MM.1S (cell line): Measurements from ENCODE around the gene CCDC192.

Experiments
- DNase-seq: peaks from one replicate; pipeline ENCODE4 v3.0.0-alpha.2; 2015
- H2AFZ ChIP-seq: fragments of 300-600 bp; sonication (generic); 2 replicates; pipeline ENCODE4 v1.6.0; 2016; ENCODE audit warnings: antibody characterized with exemption, low read length
- H3F3A ChIP-seq: fragments of 300-600 bp; sonication (generic); 2 replicates; pipeline ENCODE4 v1.6.1; 2016; ENCODE audit warnings: mild to moderate bottlenecking, antibody characterized with exemption, low read length, moderate library complexity, mixed read lengths; ENCODE audit not compliant: insufficient read depth
- H3K27ac ChIP-seq: fragments of 300-600 bp; sonication (generic); 2 replicates; pipeline ENCODE4 v1.5.1; 2016; ENCODE audit warnings: mild to moderate bottlenecking, low read length
- H3K27me3 ChIP-seq: fragments of 300-600 bp; sonication (generic); replicated peaks from 2 replicates; pipeline ENCODE4 v1.6.0; 2016; ENCODE audit warnings: low read length; ENCODE audit not compliant: insufficient read depth
- H3K36me3 ChIP-seq: fragments of 300-600 bp; sonication (generic); replicated peaks from 2 replicates; pipeline ENCODE4 v1.6.1; 2016; ENCODE audit warnings: mild to moderate bottlenecking, low read length, mixed read lengths; ENCODE audit not compliant: insufficient read depth
- H3K4me1 ChIP-seq: fragments of 300-600 bp; sonication (generic); 2 replicates; pipeline ENCODE4 v1.6.1; 2016; ENCODE audit warnings: low read length, mixed read lengths
- H3K4me2 ChIP-seq: fragments of 300-600 bp; sonication (generic); 2 replicates; pipeline ENCODE4 v1.6.0; 2016; ENCODE audit warnings: low read depth, low read length
- H3K4me3 ChIP-seq: fragments of 300-600 bp; sonication (generic); 2 replicates; pipeline ENCODE4 v1.5.1; 2016; ENCODE audit warnings: low read length, mixed read lengths
- H3K79me2 ChIP-seq: fragments of 300-600 bp; sonication (generic); 2 replicates; pipeline ENCODE4 v1.6.1; 2016; ENCODE audit warnings: mixed run types, low read length, mixed read lengths
- H3K9ac ChIP-seq: fragments of 300-600 bp; sonication (generic); 2 replicates; pipeline ENCODE4 v1.6.1; 2016; ENCODE audit warnings: low read length, mixed read lengths
- H3K9me2 ChIP-seq: fragments of 300-600 bp; sonication (generic); replicated peaks from 2 replicates; pipeline ENCODE4 v1.6.1; 2016; ENCODE audit warnings: mild to moderate bottlenecking, low read length, mixed read lengths; ENCODE audit not compliant: insufficient read depth
- H3K9me3 ChIP-seq: fragments of 300-600 bp; sonication (generic); replicated peaks from 2 replicates; pipeline ENCODE4 v1.6.1; 2016; ENCODE audit warnings: mild to moderate bottlenecking, low read length, mixed read lengths; ENCODE audit not compliant: insufficient read depth
- H4K20me1 ChIP-seq: fragments of 300-600 bp; sonication (generic); 2 replicates; pipeline ENCODE4 v1.6.1; 2016; ENCODE audit warnings: mild to moderate bottlenecking, low read length, moderate library complexity, mixed read lengths; ENCODE audit not compliant: insufficient read depth
- EZH2 ChIP-seq: fragments of 300-600 bp; sonication (generic); optimal IDR thresholded peaks from 2 replicates; pipeline ENCODE3; 2017; ENCODE audit warnings: low read depth, mild to moderate bottlenecking, antibody characterized with exemption, low read length, mixed read lengths
- EZH2phosphoT487 ChIP-seq: fragments of 300-600 bp; sonication (generic); IDR thresholded peaks from 2 replicates; pipeline ENCODE4 v1.6.1; 2018; ENCODE audit warnings: antibody characterized with exemption, low read length
- TF ChIP-seq, protein P1 (sequence below): fragments of 300-600 bp; sonication (generic); IDR thresholded peaks from 2 replicates; pipeline ENCODE4 v1.5.1; 2016; ENCODE audit warnings: antibody characterized with exemption, low read length, mixed read lengths

Gene CCDC192

DNA sequence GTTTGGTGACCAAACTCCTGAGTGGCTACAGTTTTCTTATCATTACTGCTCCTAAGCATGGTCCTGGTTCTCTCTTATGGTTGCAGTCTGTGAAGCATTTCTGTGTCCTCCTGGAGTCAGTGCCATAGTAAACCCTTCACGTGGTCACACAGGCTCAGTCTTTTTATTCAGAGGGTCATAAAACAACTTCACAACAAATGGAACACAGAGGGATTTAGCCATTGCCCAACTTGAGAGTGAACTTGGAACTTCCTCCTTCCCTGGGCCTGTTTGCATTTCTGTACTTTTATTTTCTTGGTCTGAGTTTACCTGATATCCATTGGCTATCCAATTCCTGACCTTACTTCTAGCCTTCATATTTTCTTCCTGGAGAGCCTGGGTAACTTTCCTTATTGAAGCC lies 144.9 kb downstream of the CCDC192 start:
- TF ChIP-seq, protein P1, sequence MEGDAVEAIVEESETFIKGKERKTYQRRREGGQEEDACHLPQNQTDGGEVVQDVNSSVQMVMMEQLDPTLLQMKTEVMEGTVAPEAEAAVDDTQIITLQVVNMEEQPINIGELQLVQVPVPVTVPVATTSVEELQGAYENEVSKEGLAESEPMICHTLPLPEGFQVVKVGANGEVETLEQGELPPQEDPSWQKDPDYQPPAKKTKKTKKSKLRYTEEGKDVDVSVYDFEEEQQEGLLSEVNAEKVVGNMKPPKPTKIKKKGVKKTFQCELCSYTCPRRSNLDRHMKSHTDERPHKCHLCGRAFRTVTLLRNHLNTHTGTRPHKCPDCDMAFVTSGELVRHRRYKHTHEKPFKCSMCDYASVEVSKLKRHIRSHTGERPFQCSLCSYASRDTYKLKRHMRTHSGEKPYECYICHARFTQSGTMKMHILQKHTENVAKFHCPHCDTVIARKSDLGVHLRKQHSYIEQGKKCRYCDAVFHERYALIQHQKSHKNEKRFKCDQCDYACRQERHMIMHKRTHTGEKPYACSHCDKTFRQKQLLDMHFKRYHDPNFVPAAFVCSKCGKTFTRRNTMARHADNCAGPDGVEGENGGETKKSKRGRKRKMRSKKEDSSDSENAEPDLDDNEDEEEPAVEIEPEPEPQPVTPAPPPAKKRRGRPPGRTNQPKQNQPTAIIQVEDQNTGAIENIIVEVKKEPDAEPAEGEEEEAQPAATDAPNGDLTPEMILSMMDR: no peak
- DNase-seq: no peak

DNA sequence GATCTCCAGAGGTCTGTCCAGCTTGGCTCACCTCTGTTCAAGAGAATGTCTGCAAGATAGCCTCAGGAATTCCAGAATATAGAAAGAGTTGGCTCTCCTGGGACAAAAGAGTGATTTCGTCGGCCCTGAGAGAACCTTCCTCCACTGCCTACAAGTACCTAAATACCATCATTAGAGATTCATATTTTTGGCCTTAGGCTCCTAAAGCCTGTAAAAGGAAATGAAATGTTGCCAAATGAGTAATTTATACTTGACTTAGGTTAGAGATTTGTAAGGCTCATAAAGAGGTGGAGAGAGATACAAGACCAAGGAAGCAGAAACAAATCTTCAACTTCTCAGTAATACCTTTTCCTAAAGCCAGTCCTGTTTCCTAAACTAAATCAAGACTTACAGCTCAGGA lies 146.2 kb downstream of the CCDC192 start:
- Histone ChIP-seq H3K27me3 (no peaks in the 10 kb centered on the region), H3K4me3 (no peak overlapping the region), H2AFZ (no peak overlapping the region), H3K36me3 (no peaks in the 10 kb centered on the region), H3K9me2 (no peaks in the 10 kb centered on the region), H3K4me2 (no peak overlapping the region), H4K20me1 (no peaks in the 10 kb centered on the region), H3K9me3 (no peaks in the 10 kb centered on the region), H3K27ac (no peak overlapping the region), H3K9ac (no peak overlapping the region), H3K79me2 (no peaks in the 10 kb centered on the region), H3K4me1 (no peaks in the 10 kb centered on the region), H3F3A (no peaks in the 10 kb centered on the region)
- no peak for TF ChIP-seq EZH2
- TF ChIP-seq, protein P1: no peak
- TF ChIP-seq EZH2phosphoT487: no peak
- no peak for DNase-seq

More for the DNA sequence above, 144.9 kb downstream of the CCDC192 start:
- Histone ChIP-seq H3K9ac (no peak overlapping the region), H3F3A (no peaks in the 10 kb centered on the region), H2AFZ (no peak overlapping the region), H3K4me3 (no peak overlapping the region), H4K20me1 (no peaks in the 10 kb centered on the region), H3K9me2 (no peaks in the 10 kb centered on the region), H3K79me2 (no peaks in the 10 kb centered on the region), H3K4me1 (no peaks in the 10 kb centered on the region), H3K4me2 (no peak overlapping the region), H3K27ac (no peak overlapping the region), H3K9me3 (no peaks in the 10 kb centered on the region), H3K36me3 (no peaks in the 10 kb centered on the region), H3K27me3 (no peaks in the 10 kb centered on the region)

DNA sequence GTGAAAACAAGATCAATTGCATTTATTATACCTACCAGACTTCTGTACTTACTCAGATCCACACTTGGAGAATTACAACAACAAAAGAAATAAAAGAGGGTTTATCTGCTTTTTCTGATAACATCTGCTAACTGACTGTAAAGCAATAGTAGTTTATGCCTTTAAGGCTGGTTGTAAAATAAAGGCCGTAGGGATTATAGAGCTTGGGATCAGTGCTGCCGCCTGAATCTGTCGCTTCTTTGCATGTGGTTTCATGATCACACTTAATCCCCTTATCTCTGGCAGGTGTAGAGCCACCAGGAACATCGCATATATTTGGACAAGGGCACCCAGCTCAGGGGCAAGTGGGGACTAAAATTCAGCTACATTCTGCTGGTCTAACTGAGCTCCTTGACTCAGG lies 146.7 kb downstream of the CCDC192 start:
- Histone ChIP-seq H3K4me1 (no peaks in the 10 kb centered on the region), H2AFZ (no peak overlapping the region), H3F3A (no peaks in the 10 kb centered on the region), H4K20me1 (no peaks in the 10 kb centered on the region), H3K36me3 (no peaks in the 10 kb centered on the region), H3K9me3 (no peaks in the 10 kb centered on the region), H3K9me2 (no peaks in the 10 kb centered on the region), H3K79me2 (no peaks in the 10 kb centered on the region), H3K9ac (no peak overlapping the region), H3K27ac (no peak overlapping the region), H3K27me3 (no peaks in the 10 kb centered on the region), H3K4me3 (no peak overlapping the region), H3K4me2 (no peak overlapping the region)
- DNase-seq: no peak
- TF ChIP-seq EZH2phosphoT487: no peak
- TF ChIP-seq EZH2: no peak
- TF ChIP-seq, protein P1: no peak
